Astrocyte of the spinal cord (primary cell): ENCODE data around the gene KYAT1.

Experiments
- DNase-seq: peaks from one replicate; pipeline ENCODE4 v3.0.0; 2011; ENCODE audit warnings: low read depth, low spot score
- H3K4me3 ChIP-seq: 2 replicates; pipeline ENCODE4 v1.5.1; 2011; ENCODE audit warnings: low read depth, mild to moderate bottlenecking, low read length, moderate library complexity
- in situ Hi-C: cut with HindIII; loops from 2 replicates; pipeline ENCODE4 v1.10.0; 2017; ENCODE audit warnings: low sequenced_read_pairs
- TF ChIP-seq, protein P1 (sequence below): IDR thresholded peaks from 2 replicates; pipeline ENCODE4 v1.5.1; 2012; ENCODE audit warnings: low read depth, mild to moderate bottlenecking, low read length, inconsistent platforms

Gene KYAT1

DNA sequence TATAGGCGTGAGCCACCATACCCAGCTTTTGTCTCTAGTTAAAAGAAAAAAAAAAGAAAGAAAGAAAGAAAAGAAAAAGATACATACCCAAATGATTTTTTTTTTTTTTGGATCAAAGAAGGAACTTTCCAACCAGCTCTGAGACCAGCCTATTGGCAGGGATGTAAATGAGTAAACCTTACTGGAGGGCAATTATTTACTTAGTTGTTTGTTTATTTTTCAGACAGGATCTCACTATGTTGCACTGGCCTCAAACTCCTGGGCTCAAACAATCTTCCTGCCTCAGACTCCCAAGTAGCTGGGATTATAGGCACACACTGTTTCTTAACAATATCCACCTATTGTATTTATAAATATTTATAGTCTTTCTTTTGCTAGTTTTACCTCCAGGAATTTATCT lies 41.2 kb downstream of the KYAT1 start:
- TF ChIP-seq, protein P1, sequence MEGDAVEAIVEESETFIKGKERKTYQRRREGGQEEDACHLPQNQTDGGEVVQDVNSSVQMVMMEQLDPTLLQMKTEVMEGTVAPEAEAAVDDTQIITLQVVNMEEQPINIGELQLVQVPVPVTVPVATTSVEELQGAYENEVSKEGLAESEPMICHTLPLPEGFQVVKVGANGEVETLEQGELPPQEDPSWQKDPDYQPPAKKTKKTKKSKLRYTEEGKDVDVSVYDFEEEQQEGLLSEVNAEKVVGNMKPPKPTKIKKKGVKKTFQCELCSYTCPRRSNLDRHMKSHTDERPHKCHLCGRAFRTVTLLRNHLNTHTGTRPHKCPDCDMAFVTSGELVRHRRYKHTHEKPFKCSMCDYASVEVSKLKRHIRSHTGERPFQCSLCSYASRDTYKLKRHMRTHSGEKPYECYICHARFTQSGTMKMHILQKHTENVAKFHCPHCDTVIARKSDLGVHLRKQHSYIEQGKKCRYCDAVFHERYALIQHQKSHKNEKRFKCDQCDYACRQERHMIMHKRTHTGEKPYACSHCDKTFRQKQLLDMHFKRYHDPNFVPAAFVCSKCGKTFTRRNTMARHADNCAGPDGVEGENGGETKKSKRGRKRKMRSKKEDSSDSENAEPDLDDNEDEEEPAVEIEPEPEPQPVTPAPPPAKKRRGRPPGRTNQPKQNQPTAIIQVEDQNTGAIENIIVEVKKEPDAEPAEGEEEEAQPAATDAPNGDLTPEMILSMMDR: no peak
- H3K4me3 ChIP-seq: no peak overlapping the region
- in situ Hi-C loops: no loop called here
- DNase-seq: no peak

DNA sequence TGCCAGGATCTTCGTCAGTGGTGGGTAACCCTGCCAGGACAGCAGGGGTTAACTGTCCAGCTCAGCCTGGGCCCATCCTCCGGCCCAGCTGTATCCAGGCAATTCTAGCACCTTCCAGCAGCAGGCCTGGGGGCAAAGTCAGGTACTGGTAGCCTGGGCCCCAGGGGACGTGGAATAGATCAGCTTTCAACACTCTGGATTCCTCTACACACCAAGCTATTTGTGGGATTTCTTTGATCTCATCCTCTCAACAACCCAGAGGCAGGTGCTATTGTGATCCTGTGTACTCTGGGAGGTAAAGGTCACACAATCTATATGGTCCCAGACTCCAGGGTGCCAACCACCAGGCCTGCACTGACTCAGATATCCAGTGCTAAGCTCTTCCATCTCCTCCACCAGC lies 43.4 kb downstream of the KYAT1 start:
- TF ChIP-seq, protein P1: no peak
- no peak overlapping the region for H3K4me3 ChIP-seq
- DNase-seq: no peak
- in situ Hi-C loops: no loop called here

DNA sequence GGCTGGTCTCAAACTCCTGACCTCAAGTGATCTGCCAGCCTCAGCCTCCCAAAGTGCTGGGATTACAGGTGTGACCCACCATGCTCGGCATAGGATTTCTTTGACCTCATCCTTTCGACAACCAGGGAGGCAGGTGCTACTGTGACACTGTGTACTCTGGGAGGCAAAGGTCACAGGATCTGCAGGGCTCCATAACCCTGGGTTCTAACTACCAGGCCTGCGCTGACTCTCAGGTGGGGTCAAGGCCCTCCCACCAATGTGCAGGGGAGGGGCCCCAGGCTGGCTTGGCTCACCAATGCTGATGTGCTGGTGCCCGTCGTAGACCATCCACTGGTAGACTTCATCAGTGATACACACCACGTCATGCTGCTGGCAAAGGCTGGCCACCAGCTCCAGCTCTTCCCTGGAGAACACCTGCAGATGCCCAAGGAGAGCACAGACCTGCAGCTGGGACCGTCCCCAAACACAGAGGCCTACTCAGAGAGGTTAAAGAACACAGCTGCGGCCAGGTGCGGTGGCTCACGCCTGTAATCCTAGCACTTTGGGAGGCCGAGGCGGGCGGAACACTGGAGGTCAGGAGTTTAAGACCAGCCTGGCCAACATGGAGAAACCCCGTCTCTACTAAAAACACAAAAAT lies 45.1 kb downstream of the KYAT1 start:
- no peak overlapping the region for H3K4me3 ChIP-seq
- TF ChIP-seq, protein P1: no peak
- in situ Hi-C loops: no loop called here
- DNase-seq: no peak

DNA sequence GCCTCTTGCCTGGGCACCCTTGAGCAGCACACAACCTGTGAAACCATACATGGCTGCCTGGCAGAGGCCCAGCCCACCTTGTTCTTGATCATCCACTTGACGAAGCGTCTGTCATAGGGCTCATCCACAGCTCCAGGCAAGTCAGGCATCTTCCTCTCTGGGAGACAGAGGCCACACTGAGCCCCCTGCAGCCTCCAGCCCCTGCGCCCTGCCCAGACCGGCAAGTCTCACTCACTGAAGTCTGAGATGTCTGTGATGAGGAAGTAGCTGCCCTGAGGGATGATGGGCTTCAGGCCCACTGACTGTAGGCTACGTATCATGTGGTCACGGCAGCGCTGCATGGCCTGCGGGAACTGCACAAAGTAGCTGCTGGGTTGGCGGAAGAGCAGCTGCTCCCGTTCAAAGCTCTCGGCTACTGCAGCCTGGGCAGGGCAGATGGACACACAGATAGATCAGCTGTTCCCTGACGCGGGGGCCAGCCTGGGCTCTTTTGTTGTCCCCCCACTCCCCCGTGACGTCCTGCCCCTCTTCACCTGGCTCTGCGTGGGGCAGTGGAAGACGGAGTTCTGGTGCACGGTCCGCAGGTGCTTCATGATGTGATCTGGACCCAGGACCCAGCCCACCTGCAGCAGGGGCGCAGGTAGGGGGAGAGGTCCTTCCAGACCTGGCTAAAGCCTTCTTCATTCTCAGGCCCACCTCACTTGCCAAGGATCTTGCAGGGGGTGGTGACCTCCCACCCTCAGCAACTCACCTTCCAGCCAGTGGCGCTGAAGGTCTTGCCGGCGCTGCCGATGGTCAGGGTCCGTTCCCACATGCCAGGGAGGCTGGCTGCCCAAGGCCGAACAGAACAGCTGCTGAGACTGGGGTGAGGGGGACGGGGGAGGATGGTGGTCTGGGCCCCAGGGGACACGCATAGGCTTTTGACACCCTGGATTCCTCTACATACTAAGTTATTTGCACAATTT lies 46.2 kb downstream of the KYAT1 start:
- H3K4me3 ChIP-seq: no peak overlapping the region
- DNase-seq: no peak
- TF ChIP-seq, protein P1: no peak
- in situ Hi-C loops: no loop called here

DNA sequence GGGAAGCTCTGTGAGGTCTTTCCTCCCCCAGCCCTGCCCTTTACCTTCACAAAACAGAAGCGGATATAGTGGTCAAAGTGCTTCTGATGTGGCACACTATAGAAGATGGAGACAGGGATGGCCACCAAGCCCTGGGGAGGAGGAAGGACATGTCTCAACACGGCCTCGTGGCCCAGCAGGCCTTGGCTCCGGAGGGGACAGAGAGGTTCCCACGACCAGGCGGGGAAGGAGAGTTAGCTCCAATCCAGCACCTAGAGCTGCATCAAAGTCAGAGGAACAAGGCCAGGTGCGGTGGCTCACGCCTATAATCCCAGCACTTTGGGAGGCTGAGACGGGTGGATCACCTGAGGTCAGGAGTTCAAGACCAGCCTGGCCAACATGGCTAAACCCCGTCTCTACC lies 48.1 kb downstream of the KYAT1 start:
- in situ Hi-C loops: no loop called here
- no peak for DNase-seq
- TF ChIP-seq, protein P1: no peak
- no peak overlapping the region for H3K4me3 ChIP-seq

DNA sequence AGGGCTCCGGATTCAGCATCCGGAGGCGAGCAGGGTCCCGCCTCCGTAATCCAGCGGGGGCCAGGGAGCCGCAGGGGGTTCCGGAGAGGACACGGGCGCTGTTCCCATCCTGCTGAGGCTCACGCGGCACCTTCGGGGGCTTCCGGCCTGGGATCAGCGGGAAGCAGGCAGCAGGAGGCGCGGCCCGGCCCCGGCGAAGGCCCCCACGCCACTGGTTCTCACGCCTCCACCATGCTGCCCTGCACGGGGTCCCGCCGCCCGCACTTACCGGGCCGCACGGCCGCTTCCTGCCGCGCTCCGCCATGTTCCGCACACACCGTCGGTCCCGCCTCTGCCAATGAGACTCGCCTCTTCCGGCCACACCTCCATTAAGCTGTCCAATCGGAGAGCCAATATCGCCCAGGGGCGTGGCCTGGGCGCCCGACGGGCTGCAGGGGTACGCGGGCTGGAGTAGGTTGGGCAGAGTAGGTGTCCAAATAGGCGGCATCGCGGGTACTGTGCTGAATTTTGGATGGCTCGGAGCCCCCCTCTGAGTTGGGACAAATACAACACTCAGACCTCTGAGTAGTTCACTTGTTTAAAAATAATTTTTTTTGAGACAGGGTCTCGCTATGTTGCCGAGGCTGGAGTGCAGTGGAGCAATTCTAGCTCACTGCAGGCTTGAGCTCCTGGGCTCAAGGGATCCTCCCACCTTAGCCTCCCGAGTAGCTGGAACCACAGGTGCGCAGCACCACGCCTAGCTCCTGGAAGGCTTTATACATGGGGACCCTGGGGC lies 52.1 kb downstream of the KYAT1 start, which contains the start of gene SPOUT1:
Gene SPOUT1, minus strand, starts transcription at position 318 of the 775 bp plus-strand sequence. Its CDS starts 14 bp downstream, at position 304.
- DNase-seq: peak; percentile 91
- TF ChIP-seq, protein P1: no peak
- in situ Hi-C loops: no loop called here
- H3K4me3 ChIP-seq: peak within 1 kb of the TSS; percentile 86
